GM19324 (cell line): Measurements from ENCODE around the gene HNRNPA1.
"Not testable (repeated sequence)": the region's sequence is repeated elsewhere in the genome, so short reads cannot be mapped to it uniquely, and the experiment has no call there.

Source experiments
- ATAC-seq: cut with Tn5 transposase; IDR thresholded peaks from one replicate; pipeline ENCODE4 v1.9.1; 2021; ENCODE audit warnings: mild to moderate bottlenecking, moderate library complexity; ENCODE audit not compliant: unreplicated experiment, low FRiP score

Gene HNRNPA1

DNA sequence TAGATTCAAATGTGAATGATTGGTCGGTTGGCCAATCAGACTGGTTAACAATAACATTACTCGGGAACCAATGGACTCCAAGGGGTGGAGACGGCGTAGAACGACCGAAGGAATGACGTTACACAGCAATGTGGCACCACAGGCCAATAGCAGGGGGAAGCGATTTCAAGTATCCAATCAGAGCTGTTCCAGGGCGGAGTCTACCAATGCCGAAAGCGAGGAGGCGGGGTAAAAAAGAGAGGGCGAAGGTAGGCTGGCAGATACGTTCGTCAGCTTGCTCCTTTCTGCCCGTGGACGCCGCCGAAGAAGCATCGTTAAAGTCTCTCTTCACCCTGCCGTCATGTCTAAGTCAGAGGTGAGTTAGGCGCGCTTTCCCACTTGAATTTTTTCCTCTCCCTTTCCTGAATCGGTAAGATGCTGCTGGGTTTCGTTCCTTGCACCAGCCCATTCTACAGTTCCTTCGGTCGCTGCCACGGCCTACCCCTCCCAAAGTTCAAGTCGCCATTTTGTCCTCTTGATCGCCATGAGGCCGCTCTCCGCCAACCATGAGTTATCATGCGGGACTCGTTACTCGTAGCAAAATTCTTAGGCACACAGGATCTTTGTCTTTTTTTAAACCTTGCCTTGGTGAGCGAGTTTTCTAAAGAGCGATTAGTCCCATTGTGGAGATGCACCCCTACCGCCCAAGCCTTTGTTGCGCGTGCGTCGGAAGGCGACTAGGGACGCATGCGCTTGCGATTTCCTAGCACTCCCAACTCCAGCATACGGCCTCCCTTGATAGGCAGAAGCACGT, at the start of gene HNRNPA1:
TSS of gene HNRNPA1 (plus strand) at position 259 of the 793 bp plus-strand sequence. CDS start at position 341, 82 bp downstream.
- ATAC-seq: peak; percentile 91

GRCh38 chr12:54231269-54231668, 49.3 kb upstream of the HNRNPA1 start:
- not testable (repeated sequence) for ATAC-seq

GRCh38 chr12:54232790-54233189, 47.7 kb upstream of the HNRNPA1 start:
- ATAC-seq: no peak

DNA sequence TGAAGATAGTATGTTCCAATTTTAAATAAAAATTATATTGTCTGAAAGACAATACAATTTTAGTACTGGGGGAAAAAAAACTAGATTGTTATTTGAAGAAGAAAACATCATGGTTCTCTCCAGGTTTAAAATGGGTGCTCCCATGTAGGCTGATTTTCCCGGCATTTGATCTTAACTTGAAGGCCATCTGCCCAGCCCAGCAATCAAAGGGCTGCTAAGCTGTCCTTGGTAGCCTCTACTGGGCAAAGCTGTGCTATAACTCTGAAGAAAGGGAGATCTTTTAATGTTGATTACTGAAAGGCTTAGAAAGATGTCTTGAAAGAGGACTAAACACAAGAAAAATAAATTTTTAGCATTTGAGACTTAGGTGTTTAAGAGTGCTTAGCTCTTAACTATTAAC, 42.0 kb upstream of the HNRNPA1 start:
- no peak for ATAC-seq

GRCh38 chr12:54239620-54240019, 40.9 kb upstream of the HNRNPA1 start:
- no peak for ATAC-seq

DNA sequence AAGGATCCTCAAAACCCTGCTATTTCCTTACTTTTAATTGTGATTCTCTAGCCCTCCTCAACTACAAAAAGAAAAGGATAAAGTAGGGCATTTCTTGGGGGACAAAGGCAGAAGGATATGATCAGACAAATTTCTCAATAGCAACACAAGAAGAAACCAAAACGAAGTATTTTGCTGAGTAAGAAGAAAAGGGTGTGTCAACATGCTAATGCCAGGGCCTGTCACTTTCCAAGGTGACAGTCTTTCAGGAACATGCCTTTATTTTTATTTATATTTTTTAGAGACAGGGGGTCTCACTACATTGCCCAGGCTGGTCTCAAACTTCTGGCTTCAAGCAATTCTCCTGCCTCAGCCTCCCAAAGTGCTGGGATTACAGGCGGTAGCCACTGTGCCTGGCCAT, 40.4 kb upstream of the HNRNPA1 start:
- ATAC-seq: no peak

DNA sequence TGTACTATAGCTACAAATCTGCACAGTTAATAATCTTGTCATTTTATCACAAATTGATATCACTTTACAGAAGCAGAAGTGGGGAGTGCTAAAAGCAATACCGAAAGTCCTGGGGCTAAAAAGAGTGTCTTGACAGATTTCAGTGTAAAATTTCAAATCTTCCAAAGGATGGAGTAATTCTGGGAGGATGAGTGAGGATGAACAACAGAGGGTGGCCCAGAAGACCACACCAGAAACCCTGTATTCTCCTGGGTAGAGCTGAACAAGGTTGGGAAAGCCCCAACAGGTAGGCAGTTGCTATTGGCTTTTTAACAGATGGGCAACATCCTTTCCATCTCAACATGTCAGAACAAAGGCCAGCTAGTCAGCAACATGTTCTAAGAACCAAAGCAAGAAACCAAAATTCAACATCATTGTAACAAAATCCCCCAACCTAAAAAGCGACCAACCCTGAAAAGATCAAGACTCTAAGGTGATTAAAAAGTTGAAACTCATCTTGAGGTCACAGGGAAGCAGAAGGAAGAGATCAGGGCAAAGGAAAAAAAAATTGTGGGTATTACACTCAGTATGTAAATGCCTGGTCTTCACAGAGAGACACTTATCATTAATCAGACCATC, 39.4 kb upstream of the HNRNPA1 start:
- peak; percentile 48 for ATAC-seq

- no peak for ATAC-seq
Observed at GRCh38 chr12:54246011-54246641, 34.4 kb upstream of the HNRNPA1 start.

DNA sequence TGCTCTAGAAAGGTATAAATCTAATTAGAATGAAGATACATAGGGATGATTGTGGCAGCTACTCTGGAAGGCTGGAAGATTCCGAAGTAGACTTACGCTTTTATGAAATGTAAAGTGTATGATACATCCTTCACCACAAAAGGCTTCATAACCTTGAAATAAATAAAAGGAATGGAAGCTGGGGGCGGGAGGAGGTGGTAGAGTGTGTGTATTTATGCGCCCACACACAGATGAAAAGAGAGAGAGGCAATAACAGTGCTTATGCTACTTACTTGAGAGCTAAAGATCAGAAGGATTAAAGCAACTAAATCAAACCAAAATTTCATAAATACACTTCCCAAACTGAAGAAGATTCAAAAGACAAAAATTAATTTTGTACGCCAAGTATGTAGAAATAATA, 31.0 kb upstream of the HNRNPA1 start:
- ATAC-seq: no peak

DNA sequence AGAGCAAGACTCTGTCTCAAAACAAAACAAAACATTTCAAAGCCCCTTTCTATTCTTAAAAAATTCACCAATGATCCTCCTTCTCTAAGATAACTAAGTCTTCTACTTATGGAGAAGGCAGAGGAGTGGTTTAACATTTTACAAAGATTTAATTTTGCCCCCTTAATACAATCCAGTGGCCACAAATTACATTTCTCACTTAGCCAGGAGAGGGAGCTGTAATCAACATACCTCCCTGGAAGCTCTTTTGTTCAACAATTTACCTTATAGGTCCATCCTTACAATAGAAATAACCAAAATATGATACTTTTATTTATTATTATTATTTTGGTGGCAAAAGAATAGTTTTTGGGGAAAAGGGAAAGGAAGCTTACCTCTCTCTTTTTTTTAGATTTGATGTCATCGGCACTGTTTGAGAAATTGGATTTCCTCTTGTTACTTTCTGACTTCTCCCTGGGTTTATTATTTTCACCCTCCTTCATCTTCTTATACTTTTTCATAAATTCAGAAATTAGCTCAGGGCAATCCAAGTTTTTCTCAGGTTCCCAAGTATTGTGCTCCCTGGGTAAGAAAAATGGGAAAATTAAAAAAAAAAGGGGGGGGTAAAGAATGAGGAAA, 28.8 kb upstream of the HNRNPA1 start:
- no peak for ATAC-seq

DNA sequence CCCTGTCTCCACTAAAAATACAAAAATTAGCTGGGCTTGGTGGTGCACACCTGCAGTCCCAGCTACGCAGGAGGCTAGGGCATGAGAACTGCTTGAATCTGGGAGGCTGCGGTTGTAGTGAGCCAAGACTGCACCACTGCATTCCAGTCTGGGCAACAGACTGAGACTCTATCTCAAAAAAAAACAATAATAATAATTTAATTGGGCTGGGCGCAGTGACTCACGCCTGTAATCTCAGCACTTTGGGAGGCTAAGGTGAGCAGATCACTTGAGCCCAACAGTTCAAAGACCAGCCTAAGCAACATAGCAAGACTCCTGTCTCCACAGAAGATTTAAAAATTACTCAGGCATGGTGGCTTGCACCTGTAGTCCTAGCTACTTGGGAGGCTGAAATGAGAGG, 27.3 kb upstream of the HNRNPA1 start:
- no peak for ATAC-seq

DNA sequence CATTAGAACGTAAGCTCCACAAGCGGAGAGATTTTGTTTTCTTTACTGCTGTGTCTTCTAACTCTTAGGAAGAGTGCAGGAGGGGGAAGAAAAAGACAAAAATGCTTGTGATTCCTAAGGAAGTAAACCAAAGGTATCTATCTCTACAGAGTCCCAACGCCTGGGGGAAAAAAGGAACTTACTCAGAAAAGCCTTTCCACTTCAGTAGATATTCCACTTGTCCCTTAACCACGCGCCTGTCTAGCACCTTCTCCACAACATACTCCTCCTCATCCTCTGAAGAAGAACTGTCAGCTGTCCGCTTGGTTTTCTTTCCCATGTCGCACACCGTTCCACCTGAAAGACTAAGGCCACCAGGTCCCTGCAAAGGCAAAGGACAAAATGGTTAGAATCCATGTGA, 23.2 kb upstream of the HNRNPA1 start:
- no peak for ATAC-seq

DNA sequence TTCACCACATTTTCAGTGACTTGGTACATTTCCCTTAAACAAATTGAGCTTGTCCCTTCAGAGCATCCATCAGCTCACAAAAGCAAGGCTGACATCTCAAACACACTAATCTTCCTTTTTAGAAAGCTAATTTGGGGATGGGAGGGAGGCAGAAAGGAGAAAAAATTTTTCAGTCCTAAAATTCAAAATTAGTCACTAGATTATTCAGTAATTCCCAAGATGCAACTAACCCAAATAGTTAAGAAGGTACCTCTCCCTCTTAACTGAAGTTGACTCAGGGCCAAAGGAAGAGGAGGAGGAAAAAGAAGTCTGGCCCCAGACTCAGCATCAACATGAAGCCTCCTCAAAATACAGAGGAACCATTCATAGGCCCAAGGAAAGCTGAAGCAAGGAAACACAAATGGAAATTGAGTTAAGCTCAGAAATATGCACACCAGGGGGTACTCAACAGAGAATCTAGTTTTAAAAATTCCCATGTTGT, 22.3 kb upstream of the HNRNPA1 start:
- no peak for ATAC-seq

DNA sequence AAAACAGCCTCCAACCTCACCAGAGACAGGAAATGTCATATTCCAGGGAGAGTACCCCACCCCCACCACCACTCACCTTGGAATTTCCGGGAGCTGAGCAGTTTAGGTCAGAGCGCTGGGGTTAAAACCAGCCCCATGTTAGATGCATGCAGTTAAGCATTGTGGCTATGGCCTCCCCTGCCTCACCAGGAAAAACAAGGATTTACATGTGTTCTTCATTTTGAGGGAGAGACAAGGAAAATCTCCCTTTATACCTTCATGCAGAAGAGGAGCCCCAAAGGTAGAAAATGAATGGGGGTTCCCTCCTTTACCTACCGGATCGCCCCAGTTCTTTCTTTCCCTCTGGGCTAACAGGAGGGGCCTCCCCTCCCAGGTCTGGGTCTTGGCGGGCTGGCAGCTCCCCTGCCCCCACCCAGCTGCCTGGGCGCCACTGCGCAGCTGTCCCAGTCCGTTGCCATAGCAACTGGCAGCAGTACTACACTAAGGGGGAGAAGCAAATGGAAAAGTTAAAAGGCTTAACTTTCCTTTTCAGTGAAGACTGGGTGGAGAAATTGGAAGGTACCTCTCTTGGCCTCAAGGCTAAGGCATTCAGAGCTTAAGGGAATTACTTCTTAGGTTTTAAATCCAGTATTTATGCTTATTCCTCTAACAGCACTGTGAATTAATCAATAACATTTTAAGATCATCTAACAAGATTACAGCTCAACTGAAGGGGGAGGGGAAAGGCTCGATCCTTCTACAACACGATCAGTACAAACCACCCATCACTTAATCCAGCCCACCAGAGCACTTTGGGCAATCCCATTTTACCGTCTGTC, 21.1 kb upstream of the HNRNPA1 start:
- peak; percentile 69 for ATAC-seq

DNA sequence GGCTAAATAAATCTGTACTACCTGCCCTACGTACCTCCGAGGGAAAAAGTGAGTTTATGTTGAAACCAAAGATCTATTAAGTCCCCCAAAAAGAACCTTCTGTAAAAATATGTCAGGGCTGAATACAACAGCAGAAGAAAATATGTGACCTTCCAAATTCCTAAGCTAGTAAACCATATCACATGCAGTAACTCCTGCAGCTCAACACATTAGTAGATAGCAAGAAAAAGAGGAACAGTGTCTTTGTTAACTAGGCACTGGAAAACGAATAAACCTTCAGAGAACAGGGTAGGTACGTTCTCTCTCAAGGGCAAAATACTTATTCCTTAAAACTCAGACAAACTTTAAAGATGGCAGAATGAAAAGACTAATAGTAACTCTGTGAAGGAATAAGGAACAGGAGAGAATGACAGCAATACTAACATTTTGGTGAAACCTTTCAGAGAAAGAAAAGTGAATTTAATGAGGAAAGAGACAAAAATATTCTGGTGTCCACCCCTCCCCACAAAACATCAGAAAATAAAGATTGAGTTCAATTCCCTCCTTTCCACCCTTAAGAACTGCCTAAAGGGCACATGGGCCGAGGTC, 18.6 kb upstream of the HNRNPA1 start:
- ATAC-seq: no peak

- no peak for ATAC-seq
Observed at GRCh38 chr12:54262403-54262925, 18.1 kb upstream of the HNRNPA1 start.

GRCh38 chr12:54265364-54265812, 15.1 kb upstream of the HNRNPA1 start:
- no peak for ATAC-seq

- ATAC-seq: no peak
Observed at GRCh38 chr12:54266852-54267251, 13.7 kb upstream of the HNRNPA1 start.

DNA sequence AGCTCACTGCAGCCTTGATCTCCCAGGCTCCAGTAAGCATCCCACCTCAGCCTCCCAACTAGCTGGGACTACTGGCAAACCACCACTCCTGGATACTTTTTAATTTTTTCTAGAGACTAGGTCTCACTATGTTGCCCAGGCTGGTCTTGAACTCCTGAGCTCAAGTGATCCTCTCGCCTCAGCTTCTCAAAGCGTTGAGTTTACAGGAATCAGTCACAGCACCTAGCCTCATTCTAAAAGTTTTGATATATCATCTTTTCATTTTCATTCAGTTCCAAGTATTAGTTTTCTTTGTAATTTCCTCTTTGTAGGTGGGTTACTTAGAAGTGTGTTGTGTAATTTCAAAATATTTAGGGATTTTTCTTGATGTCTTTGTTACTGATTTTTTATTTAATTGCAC, 10.2 kb upstream of the HNRNPA1 start:
- ATAC-seq: no peak

DNA sequence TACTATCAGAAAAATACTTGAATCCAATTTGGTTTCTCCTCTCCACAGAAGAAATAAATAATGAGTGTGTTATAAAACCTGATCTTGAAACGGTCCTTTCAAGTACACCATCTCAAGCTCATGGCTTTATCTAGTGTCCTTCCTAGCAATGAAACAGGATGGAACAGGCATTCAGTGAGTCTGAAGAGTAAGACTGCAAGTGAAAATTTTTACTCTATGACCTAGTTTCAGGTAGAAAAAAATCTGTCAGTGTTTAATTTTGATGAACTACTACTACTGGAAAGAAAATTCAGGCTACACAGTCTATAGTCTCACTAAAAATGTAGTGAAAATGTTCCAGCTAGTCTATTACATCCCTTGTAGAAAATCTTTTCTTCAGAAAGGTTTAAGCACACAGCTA, 8.3 kb upstream of the HNRNPA1 start:
- no peak for ATAC-seq
